ENCODE results near the gene VWF.
"Not testable (repeated sequence)": the region's sequence is repeated elsewhere in the genome, so short reads cannot be mapped to it uniquely, and the experiment has no call there.

VWF gene

GRCh38 chr12:6110006-6110405 is 14.5 kb downstream of the VWF start:
- H2AFZ ChIP-seq (ENCODE audit: low read depth, low read length): no peak overlapping the region
- H3K4me3 ChIP-seq (ENCODE audit: low read length): no peak overlapping the region
- no peaks in the 10 kb centered on the region for H3K36me3 ChIP-seq (ENCODE audit: insufficient read depth, low read length)
- H3K4me1 ChIP-seq (ENCODE audit: insufficient read depth, low read length): no peaks in the 10 kb centered on the region
- peaks cover 5% of the 10 kb centered on the region for H3K27me3 ChIP-seq (ENCODE audit: insufficient read depth, low read length)
- H3K9me3 ChIP-seq (ENCODE audit: low read length): no peaks in the 10 kb centered on the region

- Histone ChIP-seq H3K36me3 (ENCODE audit: insufficient read depth, low read length) (no peaks in the 10 kb centered on the region), H3K4me3 (ENCODE audit: low read length) (no peak overlapping the region), H3K27me3 (ENCODE audit: insufficient read depth, low read length) (no peaks in the 10 kb centered on the region), H3K9me3 (ENCODE audit: low read length) (no peaks in the 10 kb centered on the region), H2AFZ (ENCODE audit: low read depth, low read length) (no peak overlapping the region), H3K4me1 (ENCODE audit: insufficient read depth, low read length) (no peaks in the 10 kb centered on the region)
These were observed 18.3 kb downstream of the VWF start for GRCh38 chr12:6106218-6106617.

DNA sequence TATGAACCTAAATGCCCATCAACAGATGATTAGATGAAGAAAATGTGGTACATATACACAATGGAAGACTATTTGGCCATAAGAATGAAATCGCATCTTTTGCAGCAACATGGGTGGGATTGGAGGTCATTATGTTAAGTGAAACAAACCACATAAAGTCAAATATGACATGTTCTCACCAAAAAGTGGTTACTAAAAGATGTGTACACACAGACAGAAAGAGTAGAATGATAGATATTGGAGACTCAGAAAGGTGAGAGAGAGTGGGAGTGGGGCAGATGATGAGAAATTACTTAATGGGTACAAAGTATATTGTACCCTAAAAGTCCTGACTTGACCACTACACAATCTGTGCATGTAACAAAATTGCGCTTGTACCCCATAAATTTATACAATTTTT is 19.6 kb downstream of the VWF start:
- Histone ChIP-seq H2AFZ (ENCODE audit: low read depth, low read length) (no peak overlapping the region), H3K4me3 (ENCODE audit: low read length) (no peak overlapping the region), H3K27me3 (ENCODE audit: insufficient read depth, low read length) (no peaks in the 10 kb centered on the region), H3K9me3 (ENCODE audit: low read length) (no peaks in the 10 kb centered on the region), H3K4me1 (ENCODE audit: insufficient read depth, low read length) (no peaks in the 10 kb centered on the region), H3K36me3 (ENCODE audit: insufficient read depth, low read length) (no peaks in the 10 kb centered on the region)

DNA sequence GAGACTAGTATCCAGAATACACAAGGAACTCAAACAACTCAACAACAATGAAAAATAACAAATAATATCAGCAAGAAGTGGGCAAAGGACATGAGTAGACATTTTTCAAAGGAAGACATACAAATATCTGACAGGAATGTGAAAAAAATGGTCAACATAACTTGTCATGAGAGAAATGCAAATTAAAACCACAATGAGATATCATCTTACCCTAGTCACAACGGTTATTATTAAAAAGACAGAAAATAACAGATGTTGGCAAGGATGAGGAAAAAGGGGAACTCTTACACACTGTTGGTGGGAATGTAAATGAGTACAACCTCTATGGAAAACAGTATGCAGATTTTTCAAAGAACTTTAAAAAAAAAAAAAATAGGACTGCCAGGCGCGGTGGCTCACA is 20.4 kb downstream of the VWF start:
- no peaks in the 10 kb centered on the region for H3K36me3 ChIP-seq (ENCODE audit: insufficient read depth, low read length)
- H3K27me3 ChIP-seq (ENCODE audit: insufficient read depth, low read length): no peaks in the 10 kb centered on the region
- H2AFZ ChIP-seq (ENCODE audit: low read depth, low read length): no peak overlapping the region
- no peaks in the 10 kb centered on the region for H3K9me3 ChIP-seq (ENCODE audit: low read length)
- H3K4me1 ChIP-seq (ENCODE audit: insufficient read depth, low read length): no peaks in the 10 kb centered on the region
- H3K4me3 ChIP-seq (ENCODE audit: low read length): no peak overlapping the region

DNA sequence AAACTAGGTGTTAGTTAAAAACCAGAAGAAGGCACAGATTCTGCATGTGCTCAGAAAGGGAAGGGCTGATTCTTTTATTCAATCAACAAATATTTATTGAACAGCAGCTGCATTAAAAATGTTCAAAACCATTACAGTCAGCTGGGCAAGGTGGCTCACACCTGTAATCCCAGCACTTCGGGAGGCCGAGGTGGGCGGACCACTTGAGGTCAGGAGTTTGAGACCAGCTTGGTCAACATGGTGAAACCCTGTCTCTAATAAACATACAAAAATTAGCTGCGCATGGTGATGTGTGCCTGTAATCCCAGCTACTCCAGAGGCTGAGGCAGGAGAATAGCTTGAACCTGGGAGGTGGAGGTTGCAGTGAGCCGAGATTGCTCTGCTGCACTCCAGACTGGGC is 22.4 kb downstream of the VWF start:
- not testable (repeated sequence) for H3K36me3 ChIP-seq (ENCODE audit: insufficient read depth, low read length); H3K9me3 ChIP-seq (ENCODE audit: low read length); H3K4me1 ChIP-seq (ENCODE audit: insufficient read depth, low read length); H2AFZ ChIP-seq (ENCODE audit: low read depth, low read length); H3K4me3 ChIP-seq (ENCODE audit: low read length); H3K27me3 ChIP-seq (ENCODE audit: insufficient read depth, low read length)

GRCh38 chr12:6099316-6099715 is 25.2 kb downstream of the VWF start:
- Histone ChIP-seq H3K9me3 (ENCODE audit: low read length) (peaks cover 5% of the 10 kb centered on the region), H3K36me3 (ENCODE audit: insufficient read depth, low read length) (no peaks in the 10 kb centered on the region), H3K27me3 (ENCODE audit: insufficient read depth, low read length) (no peaks in the 10 kb centered on the region), H2AFZ (ENCODE audit: low read depth, low read length) (no peak overlapping the region), H3K4me1 (ENCODE audit: insufficient read depth, low read length) (no peaks in the 10 kb centered on the region), H3K4me3 (ENCODE audit: low read length) (no peak overlapping the region)

GRCh38 chr12:6097411-6097810 is 27.1 kb downstream of the VWF start:
- Histone ChIP-seq H3K36me3 (ENCODE audit: insufficient read depth, low read length) (no peaks in the 10 kb centered on the region), H3K4me3 (ENCODE audit: low read length) (no peak overlapping the region)

DNA sequence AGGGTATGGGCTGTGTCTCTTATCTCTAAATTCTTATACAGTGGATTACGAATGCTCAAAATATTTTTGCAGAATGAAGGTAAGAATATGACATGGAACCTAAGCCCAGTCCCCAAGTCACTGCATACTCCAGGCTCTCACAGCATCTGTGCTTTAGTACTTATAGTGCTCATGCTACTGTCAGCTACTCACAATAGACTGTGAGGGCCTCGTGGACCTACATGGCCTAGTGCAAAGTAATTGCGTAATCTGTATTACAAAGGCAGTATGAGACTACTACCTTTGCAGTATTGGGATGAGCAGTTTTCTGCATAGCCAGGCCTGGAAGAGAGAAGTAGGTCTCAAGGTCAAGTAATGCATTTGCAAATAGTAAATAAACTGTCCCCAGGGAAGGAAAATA is 27.9 kb downstream of the VWF start:
- Histone ChIP-seq H3K9me3 (ENCODE audit: low read length) (peaks cover 5% of the 10 kb centered on the region), H3K4me1 (ENCODE audit: insufficient read depth, low read length) (no peaks in the 10 kb centered on the region), H3K4me3 (ENCODE audit: low read length) (no peak overlapping the region), H2AFZ (ENCODE audit: low read depth, low read length) (no peak overlapping the region), H3K36me3 (ENCODE audit: insufficient read depth, low read length) (no peaks in the 10 kb centered on the region), H3K27me3 (ENCODE audit: insufficient read depth, low read length) (no peaks in the 10 kb centered on the region)

More at GRCh38 chr12:6097411-6097810, 27.1 kb downstream of the VWF start:
- Histone ChIP-seq H2AFZ (ENCODE audit: low read depth, low read length) (no peak overlapping the region), H3K27me3 (ENCODE audit: insufficient read depth, low read length) (no peaks in the 10 kb centered on the region), H3K9me3 (ENCODE audit: low read length) (peaks cover 5% of the 10 kb centered on the region), H3K4me1 (ENCODE audit: insufficient read depth, low read length) (no peaks in the 10 kb centered on the region)

DNA sequence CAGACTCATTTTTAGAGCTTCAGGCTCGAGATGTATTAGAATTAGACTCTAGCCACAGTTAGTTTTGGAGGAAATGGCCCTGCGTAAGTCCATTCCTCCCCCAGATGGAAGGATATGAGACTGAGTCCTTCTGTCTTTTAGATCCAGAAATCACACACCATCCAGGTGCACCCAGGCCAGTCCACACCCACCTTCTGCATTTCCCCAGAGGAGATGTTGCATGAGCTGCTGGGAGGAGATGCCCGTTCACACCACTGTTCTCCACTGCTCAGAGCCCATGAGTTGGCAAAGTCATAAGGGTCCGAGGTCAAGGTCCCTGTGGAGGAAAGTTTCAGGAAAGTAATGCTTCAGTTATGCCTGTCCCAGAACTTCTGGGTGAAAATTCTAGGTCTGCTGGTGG is 29.2 kb downstream of the VWF start:
- Histone ChIP-seq H3K4me1 (ENCODE audit: insufficient read depth, low read length) (no peaks in the 10 kb centered on the region), H3K27me3 (ENCODE audit: insufficient read depth, low read length) (no peaks in the 10 kb centered on the region), H3K36me3 (ENCODE audit: insufficient read depth, low read length) (no peaks in the 10 kb centered on the region), H2AFZ (ENCODE audit: low read depth, low read length) (no peak overlapping the region), H3K9me3 (ENCODE audit: low read length) (peaks cover 5% of the 10 kb centered on the region), H3K4me3 (ENCODE audit: low read length) (no peak overlapping the region)

- no peak overlapping the region for H2AFZ ChIP-seq (ENCODE audit: low read depth, low read length)
- H3K4me1 ChIP-seq (ENCODE audit: insufficient read depth, low read length): peaks cover 9% of the 10 kb centered on the region
- H3K4me3 ChIP-seq (ENCODE audit: low read length): no peak overlapping the region
- no peaks in the 10 kb centered on the region for H3K27me3 ChIP-seq (ENCODE audit: insufficient read depth, low read length)
- H3K9me3 ChIP-seq (ENCODE audit: low read length): peaks cover 5% of the 10 kb centered on the region
- no peaks in the 10 kb centered on the region for H3K36me3 ChIP-seq (ENCODE audit: insufficient read depth, low read length)
These were observed 30.7 kb downstream of the VWF start for GRCh38 chr12:6093764-6094163.

- peaks cover 5% of the 10 kb centered on the region for H3K9me3 ChIP-seq (ENCODE audit: low read length)
- no peak overlapping the region for H3K4me3 ChIP-seq (ENCODE audit: low read length)
- H3K4me1 ChIP-seq (ENCODE audit: insufficient read depth, low read length): peaks cover 11% of the 10 kb centered on the region
- H2AFZ ChIP-seq (ENCODE audit: low read depth, low read length): no peak overlapping the region
- H3K36me3 ChIP-seq (ENCODE audit: insufficient read depth, low read length): no peaks in the 10 kb centered on the region
- no peaks in the 10 kb centered on the region for H3K27me3 ChIP-seq (ENCODE audit: insufficient read depth, low read length)
These were observed 31.4 kb downstream of the VWF start for GRCh38 chr12:6092784-6093722.

DNA sequence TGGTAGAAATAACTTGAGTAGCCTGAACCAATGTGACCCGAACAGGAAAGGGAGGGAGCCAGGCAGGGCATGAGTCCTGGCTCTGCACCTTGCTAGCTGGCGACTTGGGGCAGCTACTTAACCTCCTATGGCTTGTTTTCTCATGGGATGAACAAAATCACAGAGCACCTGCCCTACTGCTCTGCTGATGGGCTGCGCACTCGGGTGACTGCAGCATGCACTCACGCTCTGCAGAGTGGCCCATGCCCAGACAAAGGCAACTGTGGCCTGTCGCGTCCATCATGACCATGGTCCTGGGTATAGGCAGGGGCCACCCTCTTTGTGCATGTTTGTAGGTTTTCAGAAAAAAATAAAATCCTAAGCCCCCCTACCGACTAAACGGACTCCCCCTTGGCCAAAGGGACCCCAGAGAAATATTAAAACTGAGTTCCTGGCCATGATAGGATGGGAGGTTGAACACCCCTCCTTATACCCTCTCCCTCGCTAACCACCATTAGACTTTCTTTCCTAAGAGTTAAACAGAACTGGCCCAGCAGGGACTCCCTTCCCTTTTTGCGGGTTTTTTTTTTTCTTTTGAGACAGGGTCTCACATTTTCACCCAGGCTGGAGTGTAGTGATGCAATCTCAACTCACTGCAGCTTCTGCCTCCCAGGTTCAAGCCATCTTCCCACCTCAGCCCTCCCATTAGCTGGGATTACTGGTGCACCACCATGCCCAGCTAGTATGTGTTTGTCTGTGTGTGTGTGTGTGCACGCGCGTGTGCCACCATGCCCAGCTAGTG is 32.5 kb downstream of the VWF start:
- H2AFZ ChIP-seq (ENCODE audit: low read depth, low read length): no peak overlapping the region
- H3K4me3 ChIP-seq (ENCODE audit: low read length): no peak overlapping the region
- H3K27me3 ChIP-seq (ENCODE audit: insufficient read depth, low read length): no peaks in the 10 kb centered on the region
- peaks cover 11% of the 10 kb centered on the region for H3K4me1 ChIP-seq (ENCODE audit: insufficient read depth, low read length)
- H3K36me3 ChIP-seq (ENCODE audit: insufficient read depth, low read length): no peaks in the 10 kb centered on the region
- peaks cover 5% of the 10 kb centered on the region for H3K9me3 ChIP-seq (ENCODE audit: low read length)

DNA sequence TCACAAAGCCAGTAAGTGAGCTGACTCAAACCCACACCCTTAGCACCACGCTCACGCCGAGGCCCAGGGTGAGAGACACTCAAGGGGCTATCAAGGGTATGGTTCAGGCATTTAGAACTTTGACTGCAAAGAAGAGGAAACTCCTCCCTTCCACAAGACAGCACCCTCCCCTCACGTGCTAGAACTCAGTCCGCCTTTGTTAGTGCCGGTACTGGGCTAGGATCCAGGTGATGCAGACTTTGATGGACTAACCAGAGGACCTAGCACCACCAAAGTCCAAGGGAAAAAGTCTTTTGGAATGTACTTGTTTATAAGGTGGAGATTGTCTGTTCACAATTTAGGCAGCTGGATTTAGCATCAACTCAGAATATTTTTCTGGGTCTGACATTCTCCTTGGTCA is 33.7 kb downstream of the VWF start:
- Histone ChIP-seq H3K36me3 (ENCODE audit: insufficient read depth, low read length) (no peaks in the 10 kb centered on the region), H3K4me3 (ENCODE audit: low read length) (no peak overlapping the region), H2AFZ (ENCODE audit: low read depth, low read length) (no peak overlapping the region), H3K9me3 (ENCODE audit: low read length) (peaks cover 2% of the 10 kb centered on the region), H3K27me3 (ENCODE audit: insufficient read depth, low read length) (no peaks in the 10 kb centered on the region), H3K4me1 (ENCODE audit: insufficient read depth, low read length) (peaks cover 11% of the 10 kb centered on the region)

Data from neuron (in vitro differentiated cells).